Measurements from ENCODE around the gene RNF103.

DNA sequence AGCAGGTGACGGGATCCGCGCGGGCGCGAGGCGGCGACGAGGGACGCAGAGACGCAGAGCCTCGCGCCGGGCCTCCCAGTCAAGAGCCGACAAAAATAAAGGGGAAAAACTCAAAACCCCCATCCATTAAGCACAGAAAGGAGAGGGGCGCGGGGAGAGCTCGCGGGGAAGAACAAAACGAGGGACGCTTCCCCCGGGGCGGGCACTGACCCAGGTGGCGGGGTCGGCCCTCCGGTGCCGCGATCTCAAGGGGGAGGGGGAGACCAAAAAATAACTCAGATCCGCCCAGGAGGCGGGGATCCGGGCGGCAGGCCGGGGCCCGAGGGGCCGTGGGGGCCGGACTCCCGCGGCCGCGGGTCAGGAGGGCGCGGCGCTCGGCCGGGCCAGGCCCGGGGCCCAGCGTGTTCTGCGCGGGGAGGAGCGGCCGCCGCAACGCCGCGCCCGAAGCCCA, 597 bp downstream of the RNF103 start:
- TF ChIP-seq TEAD4 (IDR thresholded peaks at IDR 0.05; ENCODE audit: borderline replicate concordance, insufficient read depth) (no peak), POLR2AphosphoS5 (IDR thresholded peaks at IDR 0.05; ENCODE audit: low read depth, low read length) (no peak), JUND (IDR thresholded peaks at IDR 0.05) (no peak)

Data from SK-N-SH (cell line).